Uterus (tissue), 2 donors: ENCODE data around the gene CLSTN2.

ENCODE experiments used
- POLR2A ChIP-seq, 2 donors: fragments of 450-650 bp; IDR thresholded peaks; one replicate each; pipeline ENCODE4 v1.6.1; 2016; ENCODE audit warnings: antibody characterized with exemption in 2 of 2, mild to moderate bottlenecking in 1 of 2, moderate library complexity in 1 of 2
- TF ChIP-seq, protein P1 (sequence below), 4 experiments: fragments of 200-600 bp in 2 of 4; fragments of 450-650 bp in 2 of 4; sonication (generic) in 2 of 4; IDR thresholded peaks; one replicate each; pipeline ENCODE4 v1.5.1; 2016 to 2019; ENCODE audit warnings: antibody characterized with exemption in 4 of 4, mild to moderate bottlenecking in 2 of 4, moderate library complexity in 1 of 4

- TF ChIP-seq, protein P1, sequence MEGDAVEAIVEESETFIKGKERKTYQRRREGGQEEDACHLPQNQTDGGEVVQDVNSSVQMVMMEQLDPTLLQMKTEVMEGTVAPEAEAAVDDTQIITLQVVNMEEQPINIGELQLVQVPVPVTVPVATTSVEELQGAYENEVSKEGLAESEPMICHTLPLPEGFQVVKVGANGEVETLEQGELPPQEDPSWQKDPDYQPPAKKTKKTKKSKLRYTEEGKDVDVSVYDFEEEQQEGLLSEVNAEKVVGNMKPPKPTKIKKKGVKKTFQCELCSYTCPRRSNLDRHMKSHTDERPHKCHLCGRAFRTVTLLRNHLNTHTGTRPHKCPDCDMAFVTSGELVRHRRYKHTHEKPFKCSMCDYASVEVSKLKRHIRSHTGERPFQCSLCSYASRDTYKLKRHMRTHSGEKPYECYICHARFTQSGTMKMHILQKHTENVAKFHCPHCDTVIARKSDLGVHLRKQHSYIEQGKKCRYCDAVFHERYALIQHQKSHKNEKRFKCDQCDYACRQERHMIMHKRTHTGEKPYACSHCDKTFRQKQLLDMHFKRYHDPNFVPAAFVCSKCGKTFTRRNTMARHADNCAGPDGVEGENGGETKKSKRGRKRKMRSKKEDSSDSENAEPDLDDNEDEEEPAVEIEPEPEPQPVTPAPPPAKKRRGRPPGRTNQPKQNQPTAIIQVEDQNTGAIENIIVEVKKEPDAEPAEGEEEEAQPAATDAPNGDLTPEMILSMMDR (IDR thresholded peaks at IDR 0.05): no peak
- TF ChIP-seq POLR2A (IDR thresholded peaks at IDR 0.05): no peak
Measured at GRCh38 chr3:140443073-140443472, 508.1 kb downstream of the CLSTN2 start.
